ENCODE measurements around the gene CACNA2D3.

Gene CACNA2D3

GRCh38 chr3:54273791-54274190 lies 151.4 kb downstream of the CACNA2D3 start:
- DNase-seq (ENCODE audit: low read depth in 2 of 2), result no peak

GRCh38 chr3:54274607-54275006 lies 152.3 kb downstream of the CACNA2D3 start:
- DNase-seq (ENCODE audit: low read depth in 2 of 2), result no peak

GRCh38 chr3:54279005-54279583 lies 156.7 kb downstream of the CACNA2D3 start:
- DNase-seq (ENCODE audit: low read depth in 2 of 2), result no peak

GRCh38 chr3:54283470-54283869 lies 161.1 kb downstream of the CACNA2D3 start:
- no peak for DNase-seq (ENCODE audit: low read depth in 2 of 2)

- DNase-seq (ENCODE audit: low read depth in 2 of 2), result no peak
Measured at GRCh38 chr3:54294214-54294613, 171.9 kb downstream of the CACNA2D3 start.

- DNase-seq (ENCODE audit: low read depth in 2 of 2), result no peak
Measured at GRCh38 chr3:54296531-54296930, 174.2 kb downstream of the CACNA2D3 start.

GRCh38 chr3:54299169-54299935 lies 177.0 kb downstream of the CACNA2D3 start:
- no peak for DNase-seq (ENCODE audit: low read depth in 2 of 2)

GRCh38 chr3:54303517-54304375 lies 181.4 kb downstream of the CACNA2D3 start:
- no peak for DNase-seq (ENCODE audit: low read depth in 2 of 2)

GRCh38 chr3:54304877-54305276 lies 182.5 kb downstream of the CACNA2D3 start:
- no peak for DNase-seq (ENCODE audit: low read depth in 2 of 2)

- no peak for DNase-seq (ENCODE audit: low read depth in 2 of 2)
Measured at GRCh38 chr3:54305409-54306099, 183.2 kb downstream of the CACNA2D3 start.

GRCh38 chr3:54307566-54308180 lies 185.3 kb downstream of the CACNA2D3 start:
- no peak for DNase-seq (ENCODE audit: low read depth in 2 of 2)

- DNase-seq (ENCODE audit: low read depth in 2 of 2), result no peak
Measured at GRCh38 chr3:54309601-54310000, 187.2 kb downstream of the CACNA2D3 start.

- no peak for DNase-seq (ENCODE audit: low read depth in 2 of 2)
Measured at GRCh38 chr3:54311211-54311747, 188.9 kb downstream of the CACNA2D3 start.

GRCh38 chr3:54312156-54312899 lies 190.0 kb downstream of the CACNA2D3 start:
- DNase-seq (ENCODE audit: low read depth in 2 of 2), result no peak

- DNase-seq (ENCODE audit: low read depth in 2 of 2), result no peak
Measured at GRCh38 chr3:54313418-54313817, 191.1 kb downstream of the CACNA2D3 start.

- DNase-seq (ENCODE audit: low read depth in 2 of 2), result no peak
Measured at GRCh38 chr3:54321520-54321919, 199.2 kb downstream of the CACNA2D3 start.

- DNase-seq (ENCODE audit: low read depth in 2 of 2), result no peak
Measured at GRCh38 chr3:54322354-54322753, 200.0 kb downstream of the CACNA2D3 start.

- no peak for DNase-seq (ENCODE audit: low read depth in 2 of 2)
Measured at GRCh38 chr3:54324103-54324502, 201.8 kb downstream of the CACNA2D3 start.

GRCh38 chr3:54326951-54327350 lies 204.6 kb downstream of the CACNA2D3 start:
- DNase-seq (ENCODE audit: low read depth in 2 of 2), result no peak

- DNase-seq (ENCODE audit: low read depth in 2 of 2), result no peak
Measured at GRCh38 chr3:54331341-54331740, 209.0 kb downstream of the CACNA2D3 start.

- no peak for DNase-seq (ENCODE audit: low read depth in 2 of 2)
Measured at GRCh38 chr3:54337846-54338245, 215.5 kb downstream of the CACNA2D3 start.
